HepG2 (cell line): ENCODE data around the gene GPR17. TPM values are rescaled to one million over a fixed set of nuclear protein-coding genes. Genes with fewer than 3 reads are reported as not detected.

Experiments
- ATRX ChIP-seq: sonication (generic); formaldehyde crosslinking; IDR thresholded peaks from 2 replicates; pipeline ENCODE4 v1.4.0; 2020; ENCODE audit warnings: missing genetic modification reagents, borderline replicate concordance
- CERS6 ChIP-seq: sonication (generic); formaldehyde crosslinking; IDR thresholded peaks from 2 replicates; pipeline ENCODE4 v1.5.0; 2020; ENCODE audit warnings: missing genetic modification reagents
- ESRRA ChIP-seq: sonication (generic); formaldehyde crosslinking; IDR thresholded peaks from 2 replicates; pipeline ENCODE4 v1.5.1; 2020; ENCODE audit warnings: mild to moderate bottlenecking, low read depth, missing genetic modification reagents
- FOSL2 ChIP-seq: sonication (generic); formaldehyde crosslinking; IDR thresholded peaks from 2 replicates; pipeline ENCODE4 v1.4.0; 2020; ENCODE audit warnings: missing genetic modification reagents
- KLF11 ChIP-seq: IDR thresholded peaks from 2 replicates; pipeline ENCODE4 v1.6.1; 2016; ENCODE audit warnings: missing compliant biosample characterization
- MIXL1 ChIP-seq: IDR thresholded peaks from 2 replicates; pipeline ENCODE4 v1.6.1; 2016
- MLX ChIP-seq: IDR thresholded peaks from 2 replicates; pipeline ENCODE4 v1.6.1; 2016
- NCOA5 ChIP-seq: sonication (generic); formaldehyde crosslinking; IDR thresholded peaks from 2 replicates; pipeline ENCODE4 v1.4.0; 2020; ENCODE audit warnings: missing genetic modification reagents
- PAWR ChIP-seq: sonication (generic); formaldehyde crosslinking; IDR thresholded peaks from 2 replicates; pipeline ENCODE4 v1.4.0; 2020; ENCODE audit warnings: missing genetic modification reagents, mild to moderate bottlenecking, borderline replicate concordance
- PBX3 ChIP-seq: sonication (generic); formaldehyde crosslinking; IDR thresholded peaks from 2 replicates; pipeline ENCODE4 v1.8.1; 2023; ENCODE audit warnings: missing genetic modification reagents, inconsistent platforms, borderline replicate concordance
- PPARG ChIP-seq: conservative IDR thresholded peaks from 2 replicates; pipeline ENCODE4 v1.6.1; 2016; ENCODE audit warnings: missing biosample characterization, missing genetic modification reagents
- RARA ChIP-seq: IDR thresholded peaks from 2 replicates; pipeline ENCODE4 v1.6.1; 2016; ENCODE audit warnings: missing genetic modification reagents, missing compliant biosample characterization
- SAFB2 ChIP-seq: sonication (generic); formaldehyde crosslinking; IDR thresholded peaks from 2 replicates; pipeline ENCODE4 v1.5.1; 2020; ENCODE audit warnings: missing genetic modification reagents, low read depth, mild to moderate bottlenecking, borderline replicate concordance
- TGIF2 ChIP-seq: IDR thresholded peaks from 2 replicates; pipeline ENCODE4 v1.6.1; 2016; ENCODE audit warnings: control low read depth, missing compliant biosample characterization
- ZBTB34 ChIP-seq: sonication (generic); formaldehyde crosslinking; IDR thresholded peaks from 2 replicates; pipeline ENCODE4 v1.8.0; 2022; ENCODE audit warnings: mild to moderate bottlenecking, missing genetic modification reagents
- ZBTB42 ChIP-seq: sonication (generic); formaldehyde crosslinking; IDR thresholded peaks from 2 replicates; pipeline ENCODE4 v1.5.0; 2020; ENCODE audit warnings: mild to moderate bottlenecking, missing genetic modification reagents
- ZBTB46 ChIP-seq: sonication (generic); formaldehyde crosslinking; IDR thresholded peaks from 2 replicates; pipeline ENCODE4 v1.4.0; 2020; ENCODE audit warnings: mild to moderate bottlenecking, missing genetic modification reagents, borderline replicate concordance
- ZNF530 ChIP-seq: sonication (generic); formaldehyde crosslinking; IDR thresholded peaks from 2 replicates; pipeline ENCODE4 v1.5.0; 2020; ENCODE audit warnings: low read depth, mild to moderate bottlenecking, missing genetic modification reagents
- ZNF616 ChIP-seq: sonication (generic); formaldehyde crosslinking; IDR thresholded peaks from 2 replicates; pipeline ENCODE4 v1.5.0; 2020; ENCODE audit warnings: low read depth, mild to moderate bottlenecking, missing genetic modification reagents
- ZNF672 ChIP-seq: sonication (generic); formaldehyde crosslinking; IDR thresholded peaks from 2 replicates; pipeline ENCODE4 v1.8.1; 2022; ENCODE audit warnings: missing genetic modification reagents
- polyA plus RNA-seq, 8 experiments: library from polyadenylated mRNA; depleted of rRNA in 3 of 8; stranded (reverse) in 7 of 8; unstranded in 1 of 8; fragments of >200 nt; fragmentation: Illumina TruSeq in 4 of 8; extraction: Trizol in 4 of 8; gene quantifications; 2 replicates each; pipeline versions ENCODE4 v1.2.1 to v1.2.3, GENCODE V29; 2011 to 2016; ENCODE audit warnings: low read depth in 4 of 8, missing spikeins in 1 of 8, mixed read lengths in 1 of 8; ENCODE audit not compliant: insufficient read depth in 1 of 8
- total RNA-seq, 5 experiments: library from RNA; depleted of rRNA; stranded (reverse); fragments of >200 nt; fragmentation: Illumina TruSeq; extraction: Trizol; gene quantifications; 2 replicates each; pipeline ENCODE4 v1.2.3, GENCODE V29; 2016; ENCODE audit warnings: low read depth in 1 of 5

GPR17 gene
- total and polyA plus RNA-seq, 2 of the 13 experiments (the other 11 are each of a cell fraction or from before 2014, with no cell fraction given) = not detected

GRCh38 chr2:127700527-127701192 is 54.7 kb downstream of the GPR17 start (continued):
- peak; percentile 24; the same call in 1 of the 2 replicates for TF ChIP-seq ZBTB46 (CRISPR knock-in tag)
- peak; percentile 96 for TF ChIP-seq FOSL2
- peak; percentile 67 for TF ChIP-seq RARA
- TF ChIP-seq ZBTB42 (CRISPR knock-in tag) = no peak
- TF ChIP-seq MLX = peak; percentile 83
- 0 out of 2 replicates have a peak, but pooled peaks have one; percentile 31 for TF ChIP-seq MIXL1 (CRISPR knock-in tag)
- 0 out of 2 replicates have a peak, but pooled peaks have one; percentile 78 for TF ChIP-seq ATRX (CRISPR knock-in tag)
- TF ChIP-seq CERS6 (CRISPR knock-in tag) = no peak
- TF ChIP-seq PAWR (CRISPR knock-in tag) = no peak
- 0 out of 2 replicates have a peak, but pooled peaks have one; percentile 7 for TF ChIP-seq SAFB2 (CRISPR knock-in tag)
- no peak for TF ChIP-seq ZNF672 (CRISPR knock-in tag)
- no peak; the same call in 1 of the 2 replicates for TF ChIP-seq ZNF616 (CRISPR knock-in tag)
- TF ChIP-seq PBX3 (CRISPR knock-in tag) = no peak
- TF ChIP-seq NCOA5 = no peak
- TF ChIP-seq ZNF530 = no peak
- TF ChIP-seq KLF11 (CRISPR knock-in tag) = peak; percentile 66; the same call in 1 of the 2 replicates
- TF ChIP-seq PPARG (CRISPR knock-in tag) = 0 out of 2 replicates have a peak, but pooled peaks have one; percentile 55
- TF ChIP-seq ESRRA (CRISPR knock-in tag) = no peak
- peak; percentile 6; the same call in 1 of the 2 replicates for TF ChIP-seq ZBTB34 (CRISPR knock-in tag)
- peak; percentile 94 for TF ChIP-seq TGIF2 (CRISPR knock-in tag)
